GM12864 (cell line): ENCODE results near the gene PINLYP.

Experiments
- DNase-seq: peaks from one replicate; pipeline ENCODE4 v3.0.0-alpha.2; 2011; ENCODE audit warnings: low read depth
- H3K4me3 ChIP-seq: 2 replicates; pipeline ENCODE4 v1.5.1; 2011; ENCODE audit warnings: mild to moderate bottlenecking, low read depth, low read length, control low read depth
- CTCF ChIP-seq: IDR thresholded peaks from 2 replicates; pipeline ENCODE4 v1.5.1; 2011; ENCODE audit warnings: low read depth, mild to moderate bottlenecking, moderate library complexity, low read length, control low read depth, inconsistent platforms; ENCODE audit errors: missing control alignments

Gene PINLYP

DNA sequence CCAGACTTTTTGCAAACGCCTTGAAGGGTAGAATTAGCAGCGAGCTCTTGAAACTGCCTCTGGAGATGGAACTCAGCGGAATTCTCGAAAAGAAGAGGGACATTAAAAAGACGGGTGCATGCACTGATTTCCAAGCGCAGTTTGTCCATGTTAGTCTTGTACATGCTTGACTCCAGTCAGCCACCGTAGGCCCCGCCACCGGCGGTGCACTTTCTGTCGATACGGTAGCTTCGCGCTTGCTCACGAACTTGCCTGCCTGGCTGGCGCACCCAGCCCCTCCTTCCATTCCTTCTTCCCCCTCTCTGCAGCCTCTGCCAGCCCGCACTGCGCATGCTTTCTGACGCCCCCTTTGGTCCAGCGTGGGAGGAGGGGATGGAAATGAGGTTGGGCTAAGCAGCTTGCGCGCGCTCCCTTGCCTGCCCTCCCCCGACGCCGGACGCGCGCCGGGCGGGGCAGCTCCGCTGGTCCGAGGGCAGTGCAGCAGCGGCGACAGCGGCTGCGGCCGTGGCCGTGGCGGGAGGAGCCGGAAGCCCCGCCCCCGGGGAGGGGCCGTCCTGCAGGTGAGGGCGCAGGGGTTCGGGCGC, 42.5 kb upstream of the PINLYP start, which contains the start of gene ZNF575:
ZNF575 (plus strand) TSS at position 227 of the 584 bp plus-strand sequence. CDS start 1,235 bp downstream, outside the sequence.
- peak; percentile 88 for DNase-seq
- peak within 1 kb of the TSS; percentile 63 for H3K4me3 ChIP-seq
- TF ChIP-seq CTCF: no peak

GRCh38 chr19:43533546-43534304, 41.9 kb upstream of the PINLYP start:
- no peak for TF ChIP-seq CTCF
- peak; percentile 93 for DNase-seq
- H3K4me3 ChIP-seq: peak overlapping the region; percentile 63

DNA sequence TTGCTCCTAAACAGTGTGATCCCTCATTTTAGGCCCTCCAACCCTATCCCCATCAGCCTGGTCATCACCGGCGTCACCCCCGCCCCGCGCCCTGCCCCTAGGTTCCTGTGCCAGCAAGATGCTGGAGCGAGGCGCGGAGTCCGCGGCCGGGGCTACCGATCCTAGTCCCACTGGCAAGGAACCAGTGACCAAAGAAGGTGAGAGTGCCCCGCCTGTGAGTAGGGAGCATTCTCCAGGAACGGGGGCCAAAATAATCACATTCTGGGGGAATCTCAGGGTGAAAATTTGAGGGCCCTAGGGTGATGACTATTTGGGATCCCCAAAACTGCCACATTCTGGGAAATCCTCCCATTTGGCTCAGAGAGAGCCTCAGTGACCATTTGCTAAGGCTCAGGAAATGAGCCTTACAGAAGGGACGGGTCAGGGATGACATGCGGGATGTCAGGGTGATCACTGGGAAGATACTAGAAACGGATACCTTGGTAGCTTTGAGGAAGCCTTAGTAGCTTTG, 41.2 kb upstream of the PINLYP start:
- TF ChIP-seq CTCF: no peak
- no peak overlapping the region for H3K4me3 ChIP-seq
- DNase-seq: no peak

- DNase-seq: no peak
Observed at GRCh38 chr19:43534816-43535761, 40.5 kb upstream of the PINLYP start.

DNA sequence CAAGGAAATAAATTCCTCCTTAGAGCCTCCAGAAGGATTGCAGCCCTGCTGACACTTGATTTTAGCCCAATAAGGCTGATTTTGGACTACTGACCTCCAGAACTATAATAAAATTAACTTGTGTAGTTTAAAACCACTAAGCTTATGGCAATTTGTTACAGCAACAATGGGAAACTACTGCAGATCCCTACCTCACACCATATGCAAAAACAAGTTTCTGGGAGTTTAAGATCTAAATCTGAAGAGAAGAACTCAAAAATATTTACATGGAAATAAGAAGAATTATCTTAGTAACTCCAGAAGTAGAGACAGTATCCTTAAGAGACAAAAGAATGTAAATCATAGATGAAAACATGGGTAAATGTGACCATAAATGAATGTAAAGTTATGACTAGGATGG, 36.7 kb upstream of the PINLYP start:
- no peak for TF ChIP-seq CTCF
- no peak overlapping the region for H3K4me3 ChIP-seq
- DNase-seq: no peak

More at GRCh38 chr19:43534816-43535761, 40.5 kb upstream of the PINLYP start:
- peak; percentile 54 for TF ChIP-seq CTCF
- no peak overlapping the region for H3K4me3 ChIP-seq

DNA sequence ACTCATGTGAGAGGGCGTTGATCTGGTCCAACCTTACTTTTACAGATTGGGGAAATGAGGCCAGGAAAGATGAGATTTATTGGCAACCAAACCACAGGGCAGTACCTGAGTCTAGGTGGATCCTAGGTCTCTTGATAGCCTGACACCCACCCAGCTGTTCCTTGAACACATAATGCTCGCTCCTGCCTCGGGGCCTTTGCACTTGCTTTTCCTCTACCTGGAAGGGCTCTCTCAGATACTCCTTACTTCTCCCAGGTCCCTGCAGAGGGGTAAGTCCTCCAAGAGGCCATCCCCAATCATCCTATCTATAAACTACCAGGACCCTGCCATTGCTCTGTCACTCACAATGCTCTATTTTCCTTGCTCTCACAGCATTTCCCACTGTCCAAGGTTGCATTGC, 35.2 kb upstream of the PINLYP start:
- no peak for TF ChIP-seq CTCF
- no peak for DNase-seq
- H3K4me3 ChIP-seq: no peak overlapping the region
